ENCODE data around the gene MAP1B. TPM values are rescaled to one million over a fixed set of nuclear protein-coding genes. Genes with fewer than 3 reads are reported as not detected.
"Not testable (repeated sequence)": the region's sequence is repeated elsewhere in the genome, so short reads cannot be mapped to it uniquely, and the experiment has no call there.

MAP1B gene
- total RNA-seq, 1 experiment from 2014 or later: not detected

DNA sequence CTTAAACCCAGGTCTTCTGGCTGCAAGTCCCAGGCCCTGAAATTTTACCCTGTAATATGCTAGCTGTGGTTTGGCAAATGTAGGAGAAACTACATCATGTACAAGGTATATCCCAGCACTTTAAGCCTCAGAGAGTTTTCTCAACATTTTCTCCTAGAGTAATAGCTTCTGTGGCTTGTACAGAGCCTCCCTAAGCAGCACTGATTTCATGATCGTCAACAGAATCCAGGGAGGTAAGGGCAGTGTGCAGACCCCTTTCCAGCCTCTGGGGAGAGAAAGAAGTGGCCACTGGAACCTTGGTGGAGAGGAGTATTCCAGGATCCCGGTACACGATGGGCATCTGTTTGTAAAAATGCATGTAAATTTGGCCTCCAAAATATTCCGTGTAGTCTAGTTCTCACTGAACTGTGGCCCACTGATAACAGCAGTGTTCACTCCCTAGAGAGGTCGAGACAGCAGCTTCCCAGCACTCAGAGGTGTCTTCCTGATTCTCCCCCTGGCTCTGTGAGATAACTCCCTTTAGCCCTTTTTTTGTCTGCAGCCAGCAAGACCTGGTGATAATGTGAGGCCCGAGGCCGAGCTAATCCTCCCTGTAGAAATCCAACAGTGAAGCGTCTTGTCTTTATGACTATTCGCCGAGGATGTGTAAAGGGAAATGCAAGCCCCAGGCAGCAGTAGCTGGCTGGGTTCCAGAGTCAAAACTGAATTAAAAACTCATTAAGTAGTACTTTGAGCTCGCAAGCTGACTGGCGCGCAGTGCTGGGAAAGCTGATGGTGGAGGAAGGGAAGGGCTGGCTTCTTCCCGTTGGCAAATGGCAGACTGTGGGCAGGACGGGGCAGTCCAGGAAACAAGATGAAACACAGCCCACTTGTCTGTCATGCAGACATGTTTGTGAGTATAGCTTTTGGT lies 59.0 kb downstream of the MAP1B start:
- Histone ChIP-seq H3K9ac (ENCODE audit: low read length) (no peak overlapping the region), H3K4me2 (ENCODE audit: low read depth, low read length, poor library complexity, severe bottlenecking) (no peak overlapping the region), H3K4me3 (ENCODE audit: low read length) (no peak overlapping the region), H3K36me3 (ENCODE audit: insufficient read depth, low read length) (no peaks in the 10 kb centered on the region), H3K79me2 (ENCODE audit: low read length) (no peaks in the 10 kb centered on the region), H2AFZ (ENCODE audit: low read length) (no peak overlapping the region), H4K20me1 (ENCODE audit: insufficient read depth, low read depth, low read length) (no peaks in the 10 kb centered on the region), H3K27me3 (ENCODE audit: low read length) (no peaks in the 10 kb centered on the region), H3K9me2 (replicated peaks; ENCODE audit: insufficient read depth, low read length) (no peaks in the 10 kb centered on the region), H3K9me3 (ENCODE audit: low read length) (no peaks in the 10 kb centered on the region), H3K4me1 (ENCODE audit: low read length) (no peaks in the 10 kb centered on the region), H3K27ac (ENCODE audit: low read length) (no peak overlapping the region)
- DNase-seq: no peak

DNA sequence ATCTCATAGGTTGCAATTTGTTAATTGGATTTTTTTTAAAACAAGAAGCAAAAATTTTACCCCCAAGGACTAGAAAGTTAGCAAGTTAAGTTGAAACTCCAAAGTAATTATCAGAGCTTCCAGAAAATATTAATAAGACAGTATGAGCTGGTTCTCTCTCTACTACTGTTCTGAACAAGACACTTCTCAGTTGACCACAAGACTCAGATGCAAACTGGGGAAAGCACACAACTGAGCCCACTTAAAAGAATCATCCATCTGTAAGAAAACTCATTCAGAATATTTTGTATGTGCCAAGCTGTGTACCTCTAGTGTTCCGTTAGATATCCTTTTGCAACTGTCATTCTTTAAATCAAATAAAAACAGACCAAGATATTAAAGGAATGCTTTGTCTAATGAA lies 60.0 kb downstream of the MAP1B start:
- Histone ChIP-seq H3K9ac (ENCODE audit: low read length) (no peak overlapping the region), H3K27ac (ENCODE audit: low read length) (no peak overlapping the region), H3K36me3 (ENCODE audit: insufficient read depth, low read length) (no peaks in the 10 kb centered on the region), H4K20me1 (ENCODE audit: insufficient read depth, low read depth, low read length) (no peaks in the 10 kb centered on the region), H3K9me2 (replicated peaks; ENCODE audit: insufficient read depth, low read length) (no peaks in the 10 kb centered on the region), H3K4me3 (ENCODE audit: low read length) (no peak overlapping the region), H3K79me2 (ENCODE audit: low read length) (no peaks in the 10 kb centered on the region), H3K9me3 (ENCODE audit: low read length) (no peaks in the 10 kb centered on the region), H2AFZ (ENCODE audit: low read length) (no peak overlapping the region), H3K4me1 (ENCODE audit: low read length) (no peaks in the 10 kb centered on the region), H3K27me3 (ENCODE audit: low read length) (no peaks in the 10 kb centered on the region), H3K4me2 (ENCODE audit: low read depth, low read length, poor library complexity, severe bottlenecking) (no peak overlapping the region)
- DNase-seq: no peak

DNA sequence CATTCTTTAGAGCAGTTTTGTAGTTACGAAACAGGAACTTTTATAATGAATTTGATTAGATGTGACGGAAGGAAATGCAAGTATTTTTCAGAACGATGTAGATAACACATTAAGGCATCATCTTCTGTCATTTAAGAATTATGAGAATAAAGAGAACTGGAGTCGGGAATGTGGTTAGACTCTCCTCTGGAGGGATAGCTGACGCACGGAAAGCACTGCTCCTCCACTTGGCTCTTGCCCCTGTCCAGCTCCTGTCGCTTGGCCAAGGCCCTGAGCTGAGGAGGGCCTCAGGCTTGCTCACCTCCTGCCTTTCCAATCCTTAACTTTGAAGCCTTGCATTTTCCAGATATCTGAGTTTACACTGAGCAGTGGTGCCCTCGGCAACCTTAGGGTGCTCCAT lies 60.5 kb downstream of the MAP1B start:
- H3K79me2 ChIP-seq (ENCODE audit: low read length): no peaks in the 10 kb centered on the region
- no peaks in the 10 kb centered on the region for H3K9me2 ChIP-seq (replicated peaks; ENCODE audit: insufficient read depth, low read length)
- H2AFZ ChIP-seq (ENCODE audit: low read length): no peak overlapping the region
- H3K9ac ChIP-seq (ENCODE audit: low read length): no peak overlapping the region
- H3K4me3 ChIP-seq (ENCODE audit: low read length): no peak overlapping the region
- no peaks in the 10 kb centered on the region for H4K20me1 ChIP-seq (ENCODE audit: insufficient read depth, low read depth, low read length)
- H3K27ac ChIP-seq (ENCODE audit: low read length): no peak overlapping the region
- no peak overlapping the region for H3K4me2 ChIP-seq (ENCODE audit: low read depth, low read length, poor library complexity, severe bottlenecking)
- no peaks in the 10 kb centered on the region for H3K9me3 ChIP-seq (ENCODE audit: low read length)
- H3K4me1 ChIP-seq (ENCODE audit: low read length): no peaks in the 10 kb centered on the region
- no peak for DNase-seq
- no peaks in the 10 kb centered on the region for H3K36me3 ChIP-seq (ENCODE audit: insufficient read depth, low read length)
- no peaks in the 10 kb centered on the region for H3K27me3 ChIP-seq (ENCODE audit: low read length)

DNA sequence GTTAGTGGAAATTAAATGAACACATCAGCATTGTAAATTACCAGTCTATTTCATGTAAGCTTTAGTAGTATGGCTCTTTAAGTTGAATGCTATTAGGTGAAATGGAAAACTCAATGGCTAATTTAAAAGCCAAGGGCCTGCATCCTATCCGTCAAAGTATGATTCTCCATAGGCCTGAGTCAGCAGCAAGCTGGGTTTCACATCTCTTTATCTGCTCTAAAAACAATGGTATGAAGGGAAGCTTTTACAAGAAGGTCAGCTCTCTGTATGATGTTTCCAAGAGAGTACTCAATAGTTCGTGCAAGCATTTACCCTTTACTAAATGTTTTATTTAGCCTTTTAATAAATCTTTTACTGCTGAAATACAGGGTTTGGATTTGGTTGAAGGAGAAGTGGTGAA lies 62.8 kb downstream of the MAP1B start:
- Histone ChIP-seq H3K4me3 (ENCODE audit: low read length) (no peak overlapping the region), H3K27ac (ENCODE audit: low read length) (no peak overlapping the region), H3K9me3 (ENCODE audit: low read length) (no peaks in the 10 kb centered on the region), H3K79me2 (ENCODE audit: low read length) (no peaks in the 10 kb centered on the region), H3K36me3 (ENCODE audit: insufficient read depth, low read length) (no peaks in the 10 kb centered on the region), H3K9ac (ENCODE audit: low read length) (no peak overlapping the region), H3K4me1 (ENCODE audit: low read length) (no peaks in the 10 kb centered on the region), H3K27me3 (ENCODE audit: low read length) (no peaks in the 10 kb centered on the region), H2AFZ (ENCODE audit: low read length) (no peak overlapping the region), H4K20me1 (ENCODE audit: insufficient read depth, low read depth, low read length) (no peaks in the 10 kb centered on the region), H3K9me2 (replicated peaks; ENCODE audit: insufficient read depth, low read length) (no peaks in the 10 kb centered on the region), H3K4me2 (ENCODE audit: low read depth, low read length, poor library complexity, severe bottlenecking) (no peak overlapping the region)
- no peak for DNase-seq

DNA sequence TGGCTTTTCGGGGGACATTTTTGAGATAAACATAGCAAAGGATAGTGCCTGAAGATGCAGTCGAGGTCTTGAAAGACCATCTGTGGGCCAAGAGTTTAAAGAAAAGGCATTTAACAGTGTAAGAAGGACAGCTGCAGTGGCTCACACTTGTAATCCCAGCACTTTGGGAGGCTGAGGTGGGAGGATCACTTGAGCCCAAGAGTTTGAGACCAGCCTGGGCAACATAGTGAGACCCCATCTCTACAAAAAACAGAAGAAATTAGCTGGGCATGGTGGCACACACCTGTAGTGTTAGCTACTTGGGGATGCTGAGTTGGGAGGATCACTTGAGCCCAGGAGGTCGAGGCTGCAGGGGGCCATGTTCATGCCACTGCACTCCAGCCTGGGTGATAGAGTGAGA lies 63.9 kb downstream of the MAP1B start:
- H3K27ac ChIP-seq (ENCODE audit: low read length); H3K9ac ChIP-seq (ENCODE audit: low read length); H3K4me3 ChIP-seq (ENCODE audit: low read length); H3K27me3 ChIP-seq (ENCODE audit: low read length); H4K20me1 ChIP-seq (ENCODE audit: insufficient read depth, low read depth, low read length); DNase-seq; H3K9me3 ChIP-seq (ENCODE audit: low read length); H3K79me2 ChIP-seq (ENCODE audit: low read length); H2AFZ ChIP-seq (ENCODE audit: low read length); H3K4me1 ChIP-seq (ENCODE audit: low read length); H3K36me3 ChIP-seq (ENCODE audit: insufficient read depth, low read length); H3K9me2 ChIP-seq (replicated peaks; ENCODE audit: insufficient read depth, low read length); H3K4me2 ChIP-seq (ENCODE audit: low read depth, low read length, poor library complexity, severe bottlenecking): not testable (repeated sequence)

DNA sequence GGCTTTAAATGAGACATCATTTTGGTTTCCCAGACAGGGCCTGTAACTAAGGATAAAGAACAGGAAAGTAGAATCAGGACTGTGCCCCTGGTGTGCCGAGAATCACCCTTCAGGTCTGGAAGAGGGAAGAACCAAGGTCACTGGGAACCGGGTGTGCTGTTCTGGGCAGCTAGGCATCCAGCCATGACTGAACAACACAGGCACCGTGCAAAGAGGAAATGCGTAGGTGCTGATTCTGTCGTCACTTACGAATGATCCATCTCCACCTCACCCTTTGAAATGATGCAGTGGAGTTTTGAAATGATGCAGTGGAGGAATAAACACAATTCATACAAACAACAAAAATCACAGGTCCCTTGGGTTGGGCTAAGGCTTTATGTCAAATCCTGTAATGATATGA lies 64.4 kb downstream of the MAP1B start:
- DNase-seq: no peak
- no peaks in the 10 kb centered on the region for H3K9me3 ChIP-seq (ENCODE audit: low read length)
- no peak overlapping the region for H3K4me3 ChIP-seq (ENCODE audit: low read length)
- no peak overlapping the region for H2AFZ ChIP-seq (ENCODE audit: low read length)
- no peaks in the 10 kb centered on the region for H3K79me2 ChIP-seq (ENCODE audit: low read length)
- no peaks in the 10 kb centered on the region for H3K27me3 ChIP-seq (ENCODE audit: low read length)
- H4K20me1 ChIP-seq (ENCODE audit: insufficient read depth, low read depth, low read length): no peaks in the 10 kb centered on the region
- no peaks in the 10 kb centered on the region for H3K36me3 ChIP-seq (ENCODE audit: insufficient read depth, low read length)
- H3K9ac ChIP-seq (ENCODE audit: low read length): no peak overlapping the region
- H3K4me2 ChIP-seq (ENCODE audit: low read depth, low read length, poor library complexity, severe bottlenecking): no peak overlapping the region
- H3K9me2 ChIP-seq (replicated peaks; ENCODE audit: insufficient read depth, low read length): no peaks in the 10 kb centered on the region
- no peaks in the 10 kb centered on the region for H3K4me1 ChIP-seq (ENCODE audit: low read length)
- no peak overlapping the region for H3K27ac ChIP-seq (ENCODE audit: low read length)

DNA sequence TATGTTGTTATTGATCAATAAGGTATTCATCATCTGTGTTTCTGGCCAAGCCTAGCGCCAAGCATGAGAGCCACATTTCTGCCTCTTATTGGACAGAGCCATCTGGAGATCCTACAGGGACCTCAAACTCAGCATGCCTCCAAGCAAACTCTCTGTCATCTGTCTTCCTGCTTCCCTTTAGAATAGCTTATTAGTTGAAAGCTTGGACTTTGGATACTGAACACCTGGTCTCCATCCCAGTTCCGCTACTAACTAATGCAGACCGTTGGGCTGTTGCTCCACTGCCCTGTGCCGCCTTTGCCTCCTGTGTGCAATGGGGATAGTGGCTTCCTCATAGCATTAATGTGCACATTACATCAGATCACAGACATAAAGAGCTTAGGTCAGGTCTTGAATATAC lies 65.5 kb downstream of the MAP1B start:
- no peaks in the 10 kb centered on the region for H4K20me1 ChIP-seq (ENCODE audit: insufficient read depth, low read depth, low read length)
- no peaks in the 10 kb centered on the region for H3K4me1 ChIP-seq (ENCODE audit: low read length)
- no peak overlapping the region for H2AFZ ChIP-seq (ENCODE audit: low read length)
- no peak overlapping the region for H3K9ac ChIP-seq (ENCODE audit: low read length)
- H3K36me3 ChIP-seq (ENCODE audit: insufficient read depth, low read length): no peaks in the 10 kb centered on the region
- no peaks in the 10 kb centered on the region for H3K79me2 ChIP-seq (ENCODE audit: low read length)
- H3K9me3 ChIP-seq (ENCODE audit: low read length): no peaks in the 10 kb centered on the region
- DNase-seq: no peak
- H3K9me2 ChIP-seq (replicated peaks; ENCODE audit: insufficient read depth, low read length): no peaks in the 10 kb centered on the region
- H3K27ac ChIP-seq (ENCODE audit: low read length): no peak overlapping the region
- H3K27me3 ChIP-seq (ENCODE audit: low read length): no peaks in the 10 kb centered on the region
- no peak overlapping the region for H3K4me2 ChIP-seq (ENCODE audit: low read depth, low read length, poor library complexity, severe bottlenecking)
- H3K4me3 ChIP-seq (ENCODE audit: low read length): no peak overlapping the region

DNA sequence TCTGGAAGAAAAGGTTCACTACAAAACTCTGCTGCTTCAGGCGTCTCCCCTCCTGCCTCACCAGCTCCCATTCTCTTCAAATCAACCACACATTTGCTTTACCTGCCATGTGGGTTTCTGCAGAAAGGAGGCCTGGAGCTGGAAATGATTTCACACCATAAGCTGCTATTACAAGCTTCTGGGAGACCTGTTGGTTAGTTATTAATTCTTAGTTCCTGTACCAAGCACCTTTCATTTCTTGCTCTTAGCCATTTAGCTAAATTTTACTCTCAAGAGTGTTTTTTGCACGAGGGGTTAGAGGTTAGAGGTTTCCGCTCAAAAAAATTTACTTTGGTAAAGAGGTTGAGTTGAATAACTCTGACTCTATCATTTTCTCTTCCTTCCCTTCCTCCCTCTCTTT lies 70.3 kb downstream of the MAP1B start:
- Histone ChIP-seq H4K20me1 (ENCODE audit: insufficient read depth, low read depth, low read length) (no peaks in the 10 kb centered on the region), H3K36me3 (ENCODE audit: insufficient read depth, low read length) (no peaks in the 10 kb centered on the region), H3K79me2 (ENCODE audit: low read length) (no peaks in the 10 kb centered on the region), H3K9ac (ENCODE audit: low read length) (no peak overlapping the region), H3K27me3 (ENCODE audit: low read length) (no peaks in the 10 kb centered on the region), H3K4me1 (ENCODE audit: low read length) (no peaks in the 10 kb centered on the region), H3K4me2 (ENCODE audit: low read depth, low read length, poor library complexity, severe bottlenecking) (no peak overlapping the region), H3K9me3 (ENCODE audit: low read length) (no peaks in the 10 kb centered on the region), H3K4me3 (ENCODE audit: low read length) (no peak overlapping the region), H2AFZ (ENCODE audit: low read length) (no peak overlapping the region), H3K9me2 (replicated peaks; ENCODE audit: insufficient read depth, low read length) (no peaks in the 10 kb centered on the region), H3K27ac (ENCODE audit: low read length) (no peak overlapping the region)
- no peak for DNase-seq
